ENCODE data around the gene MTNR1A.

- TF ChIP-seq, protein P1, sequence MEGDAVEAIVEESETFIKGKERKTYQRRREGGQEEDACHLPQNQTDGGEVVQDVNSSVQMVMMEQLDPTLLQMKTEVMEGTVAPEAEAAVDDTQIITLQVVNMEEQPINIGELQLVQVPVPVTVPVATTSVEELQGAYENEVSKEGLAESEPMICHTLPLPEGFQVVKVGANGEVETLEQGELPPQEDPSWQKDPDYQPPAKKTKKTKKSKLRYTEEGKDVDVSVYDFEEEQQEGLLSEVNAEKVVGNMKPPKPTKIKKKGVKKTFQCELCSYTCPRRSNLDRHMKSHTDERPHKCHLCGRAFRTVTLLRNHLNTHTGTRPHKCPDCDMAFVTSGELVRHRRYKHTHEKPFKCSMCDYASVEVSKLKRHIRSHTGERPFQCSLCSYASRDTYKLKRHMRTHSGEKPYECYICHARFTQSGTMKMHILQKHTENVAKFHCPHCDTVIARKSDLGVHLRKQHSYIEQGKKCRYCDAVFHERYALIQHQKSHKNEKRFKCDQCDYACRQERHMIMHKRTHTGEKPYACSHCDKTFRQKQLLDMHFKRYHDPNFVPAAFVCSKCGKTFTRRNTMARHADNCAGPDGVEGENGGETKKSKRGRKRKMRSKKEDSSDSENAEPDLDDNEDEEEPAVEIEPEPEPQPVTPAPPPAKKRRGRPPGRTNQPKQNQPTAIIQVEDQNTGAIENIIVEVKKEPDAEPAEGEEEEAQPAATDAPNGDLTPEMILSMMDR (IDR thresholded peaks at IDR 0.05), result no peak
- no peak for TF ChIP-seq POLR2A (IDR thresholded peaks at IDR 0.05)
Observed at GRCh38 chr4:186580669-186581068, 25.3 kb upstream of the MTNR1A start.
